GM12872 (cell line): ENCODE data around the gene PAIP2.

Experiments used
- TF ChIP-seq, protein P1 (sequence below): IDR thresholded peaks from 3 replicates; pipeline ENCODE4 v1.5.1; 2011; ENCODE audit warnings: low read depth, mild to moderate bottlenecking, low read length, moderate library complexity; ENCODE audit not compliant: insufficient read depth

PAIP2 gene, protein sequence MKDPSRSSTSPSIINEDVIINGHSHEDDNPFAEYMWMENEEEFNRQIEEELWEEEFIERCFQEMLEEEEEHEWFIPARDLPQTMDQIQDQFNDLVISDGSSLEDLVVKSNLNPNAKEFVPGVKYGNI

DNA sequence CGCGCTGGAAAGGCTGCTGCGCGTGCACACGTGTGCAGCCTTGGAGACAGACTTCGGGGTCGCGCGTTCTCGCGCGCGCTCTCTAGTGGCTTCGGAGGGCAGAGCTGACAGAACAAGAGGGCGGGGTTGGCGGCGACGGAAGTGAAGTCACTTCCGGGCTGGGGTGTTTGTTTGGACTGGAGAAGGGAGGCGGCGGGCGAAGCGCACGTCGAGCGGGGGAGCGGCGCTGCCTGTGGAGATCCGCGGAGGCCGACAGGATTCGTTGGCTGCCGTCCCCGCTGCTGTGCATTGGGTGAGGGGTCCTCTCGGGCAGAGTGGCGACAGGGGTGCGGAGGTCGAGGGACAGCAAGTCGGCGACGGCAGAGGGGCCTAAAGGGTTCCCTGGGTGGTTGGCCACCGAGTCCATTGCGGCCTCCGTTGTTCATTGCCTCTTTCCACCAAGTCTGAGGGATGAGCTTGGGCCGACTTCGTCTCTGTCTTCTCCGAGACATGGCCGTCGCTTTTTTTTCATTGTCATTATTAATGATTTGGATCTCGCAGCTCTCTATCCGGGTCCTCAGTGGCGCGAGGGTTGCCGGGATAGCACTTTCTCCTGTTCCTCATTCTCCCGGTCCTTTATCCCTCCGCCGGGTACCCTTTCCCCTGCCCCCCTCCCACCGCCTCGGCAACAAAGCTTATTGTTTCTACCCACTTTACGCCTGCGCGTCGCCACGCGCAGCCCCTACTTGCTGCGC, at the start of gene PAIP2:
TSS of gene PAIP2 (plus strand) at position 166 of the 734 bp plus-strand sequence. CDS start 21,931 bp downstream, outside the sequence.
- TF ChIP-seq, protein P1, sequence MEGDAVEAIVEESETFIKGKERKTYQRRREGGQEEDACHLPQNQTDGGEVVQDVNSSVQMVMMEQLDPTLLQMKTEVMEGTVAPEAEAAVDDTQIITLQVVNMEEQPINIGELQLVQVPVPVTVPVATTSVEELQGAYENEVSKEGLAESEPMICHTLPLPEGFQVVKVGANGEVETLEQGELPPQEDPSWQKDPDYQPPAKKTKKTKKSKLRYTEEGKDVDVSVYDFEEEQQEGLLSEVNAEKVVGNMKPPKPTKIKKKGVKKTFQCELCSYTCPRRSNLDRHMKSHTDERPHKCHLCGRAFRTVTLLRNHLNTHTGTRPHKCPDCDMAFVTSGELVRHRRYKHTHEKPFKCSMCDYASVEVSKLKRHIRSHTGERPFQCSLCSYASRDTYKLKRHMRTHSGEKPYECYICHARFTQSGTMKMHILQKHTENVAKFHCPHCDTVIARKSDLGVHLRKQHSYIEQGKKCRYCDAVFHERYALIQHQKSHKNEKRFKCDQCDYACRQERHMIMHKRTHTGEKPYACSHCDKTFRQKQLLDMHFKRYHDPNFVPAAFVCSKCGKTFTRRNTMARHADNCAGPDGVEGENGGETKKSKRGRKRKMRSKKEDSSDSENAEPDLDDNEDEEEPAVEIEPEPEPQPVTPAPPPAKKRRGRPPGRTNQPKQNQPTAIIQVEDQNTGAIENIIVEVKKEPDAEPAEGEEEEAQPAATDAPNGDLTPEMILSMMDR = peak; percentile 84

DNA sequence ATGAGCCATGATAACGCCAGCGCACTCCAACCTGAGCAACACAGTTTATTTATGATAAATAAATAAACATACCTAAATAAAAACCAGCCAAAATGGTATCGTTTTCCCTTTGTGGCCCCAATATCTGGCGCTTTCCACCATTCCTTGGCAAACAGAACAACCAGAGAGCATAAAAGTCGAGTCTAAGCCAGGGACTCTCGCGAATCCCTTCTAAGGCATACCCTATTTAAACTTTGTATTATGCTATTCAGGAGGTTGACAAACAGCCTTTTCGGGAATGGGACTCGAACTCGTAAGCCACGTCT, 48.5 kb upstream of the PAIP2 start:
- TF ChIP-seq, protein P1 = no peak

DNA sequence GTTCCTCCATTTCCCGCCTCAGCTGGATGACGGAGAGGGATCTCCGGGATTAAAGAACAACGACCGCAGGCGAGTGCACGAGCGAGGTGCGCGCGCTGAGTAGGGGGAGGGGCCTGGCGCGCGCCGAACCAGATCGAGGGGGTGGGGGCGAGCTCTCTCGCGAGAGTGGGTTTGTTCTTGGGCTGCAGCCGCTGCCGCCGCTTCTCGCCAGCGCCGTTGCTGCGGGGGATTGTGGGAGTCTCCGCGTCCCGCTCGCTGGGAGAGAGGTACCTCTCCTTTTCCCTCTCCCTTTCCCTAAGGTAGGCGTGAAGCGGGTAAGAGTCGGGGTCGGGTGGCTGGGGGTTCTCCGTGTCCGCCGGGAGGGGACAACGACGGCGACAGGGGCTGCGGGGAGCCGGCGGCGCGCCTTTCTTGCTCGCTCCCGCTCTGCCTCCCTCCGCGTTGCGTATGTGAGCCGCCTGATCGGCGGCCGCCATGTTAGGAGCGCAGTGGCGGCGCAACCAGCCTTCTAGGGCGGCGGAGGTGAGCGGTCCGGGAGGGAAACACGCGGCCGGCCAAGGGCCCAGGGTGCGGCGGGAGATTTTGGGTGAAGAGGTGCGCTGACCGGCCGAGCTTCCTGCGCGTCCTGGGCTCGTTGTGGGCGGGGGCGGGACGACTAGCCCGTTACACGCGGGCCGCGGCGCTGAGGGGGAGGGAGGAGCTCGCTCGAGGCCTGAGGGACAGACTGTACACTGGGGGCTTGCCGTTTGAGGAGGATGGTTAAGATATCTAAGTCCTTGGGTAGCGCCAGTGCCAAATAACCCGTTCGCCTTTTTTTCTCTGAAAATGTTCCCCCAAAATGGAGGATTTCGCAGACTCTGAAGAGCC, 47.9 kb upstream of the PAIP2 start, which contains the start of gene MATR3:
TSS of gene MATR3 (plus strand) at position 234 of the 867 bp plus-strand sequence. CDS start 13,676 bp downstream, outside the sequence.
- TF ChIP-seq, protein P1 = no peak

DNA sequence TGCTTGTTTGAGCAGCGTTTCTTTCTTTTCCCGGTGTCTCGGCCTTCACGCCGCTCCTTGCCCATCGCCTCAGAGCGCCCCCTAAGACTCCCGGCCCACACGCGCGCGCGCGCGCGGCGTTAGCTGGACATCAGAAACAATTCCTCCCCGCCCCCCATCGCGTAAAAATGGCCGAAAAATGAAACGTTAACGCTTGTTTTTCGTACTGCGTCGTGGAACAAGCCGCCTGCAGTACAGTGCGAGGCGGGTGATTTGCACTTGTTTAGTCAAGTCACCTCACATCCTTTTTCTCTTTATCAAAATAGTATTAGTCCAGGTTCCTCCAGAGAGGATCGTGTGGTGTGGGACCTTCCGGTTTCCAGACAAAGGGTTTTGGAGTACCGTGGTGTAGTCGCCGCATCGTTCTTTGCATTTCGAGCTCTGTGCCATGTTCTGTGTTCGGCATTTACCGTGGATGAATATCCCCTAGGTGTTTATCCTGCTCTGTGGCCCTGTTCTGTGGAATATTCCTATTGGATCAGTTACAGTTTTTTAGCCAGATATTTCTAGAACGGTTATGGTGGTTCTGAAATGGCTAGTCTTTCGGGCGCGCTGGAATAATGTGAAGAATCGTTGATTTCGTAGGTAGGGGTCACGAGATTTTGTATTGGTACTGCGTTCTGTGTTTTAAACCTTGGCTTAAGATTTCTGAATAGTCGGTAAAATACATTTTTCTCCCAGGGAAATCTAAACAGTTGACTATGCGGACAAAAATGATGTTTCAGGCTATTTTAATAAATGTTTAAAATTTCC, 47.1 kb upstream of the PAIP2 start:
- TF ChIP-seq, protein P1 = peak; percentile 34; the same call in 2 of the 3 replicates

DNA sequence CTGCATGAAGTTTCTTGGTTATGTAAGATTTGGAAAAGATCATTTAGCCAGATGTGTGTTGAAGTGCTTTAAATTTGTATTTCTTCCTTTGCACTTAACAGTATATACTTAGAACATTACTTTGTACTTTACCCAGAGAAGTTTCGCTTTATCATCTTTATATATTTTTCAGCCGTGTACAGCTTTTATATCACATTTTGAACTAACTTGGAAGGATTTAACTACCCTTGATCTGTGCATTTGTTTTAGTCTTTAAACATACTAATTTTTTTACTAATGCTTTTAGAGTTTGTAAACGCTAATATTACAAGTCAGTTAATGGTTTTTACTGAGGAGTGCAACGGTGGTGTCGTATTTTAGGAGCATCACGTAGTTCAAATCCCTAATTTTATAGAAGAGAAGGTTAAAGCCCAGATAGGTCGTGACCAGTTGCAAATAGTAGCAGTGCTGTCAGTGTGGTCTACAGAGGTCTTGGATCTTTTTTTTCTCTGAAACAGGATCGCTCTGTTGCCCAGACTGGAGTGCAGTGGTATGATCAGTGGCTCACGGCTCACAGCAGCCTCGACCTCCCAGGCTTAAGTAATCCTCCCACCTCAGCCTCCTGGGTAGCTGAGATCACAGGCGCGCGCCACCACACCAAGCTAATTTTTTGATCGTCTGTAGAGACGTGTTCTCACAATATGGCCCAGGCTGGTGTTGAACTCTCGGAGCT, 46.2 kb upstream of the PAIP2 start:
- TF ChIP-seq, protein P1 = no peak

DNA sequence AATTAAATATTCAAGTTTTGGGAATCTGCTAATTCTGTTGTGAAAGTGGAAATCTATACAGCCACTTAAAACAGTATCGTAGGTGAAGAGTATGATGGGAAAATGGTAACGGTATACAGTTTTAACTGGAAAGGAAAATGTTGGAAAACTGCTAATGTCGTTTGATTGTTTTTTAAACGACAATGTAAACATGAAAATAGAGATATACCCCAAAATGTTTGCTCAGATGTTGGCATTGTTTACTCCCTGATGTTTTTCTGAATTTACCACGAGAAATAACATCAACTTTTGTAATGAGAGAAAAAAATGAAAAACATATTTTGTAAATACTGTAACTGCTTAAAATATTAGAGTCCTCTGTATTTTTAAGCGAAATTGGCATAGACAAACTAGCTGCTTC, 45.5 kb upstream of the PAIP2 start:
- TF ChIP-seq, protein P1 = no peak
